Panc1 (cell line): Measurements from ENCODE around the gene DMRT2. TPM values are rescaled to one million over a fixed set of nuclear protein-coding genes. Genes with fewer than 3 reads are reported as not detected.

Experiments
- ATAC-seq: fragments of 200-7000 bp; cut with Tn5 transposase; 2 replicates; pipeline ENCODE4 v1.9.1; 2020; ENCODE audit warnings: mild to moderate bottlenecking, moderate library complexity
- BruUV-seq: library from RNA; stranded (reverse); fragments of 400-500 nt; replicated peaks from 2 replicates; lab custom pipeline; 2021; lab: Mats Ljungman, UMichigan
- CTCF ChIA-PET: fragments of 300-600 bp; sonication (Branson Sonifier 250); formaldehyde crosslinking; loops from one replicate; lab custom pipeline; 2022; ENCODE audit warnings: antibody characterized with exemption; lab: Charles Lee
- POLR2A ChIA-PET: fragments of 300-600 bp; sonication (Branson Sonifier 250); formaldehyde crosslinking; loops from one replicate; lab custom pipeline; 2022; ENCODE audit warnings: antibody characterized with exemption; lab: Charles Lee
- DNase-seq: peaks from one replicate; pipeline ENCODE4 v3.0.0-alpha.2; 2010; ENCODE audit warnings: low read depth, low spot score
- H3K27ac ChIP-seq: 2 replicates; pipeline ENCODE4 v1.5.1; 2011; ENCODE audit warnings: mild to moderate bottlenecking, low read length, inconsistent platforms
- H3K27me3 ChIP-seq: fragments of 200-500 bp; sonication (Bioruptor generic); 2 replicates; pipeline ENCODE4 v1.6.0; 2014; ENCODE audit warnings: low read length, inconsistent platforms; ENCODE audit not compliant: control insufficient read depth, insufficient read depth
- H3K36me3 ChIP-seq: fragments of 200-500 bp; sonication (Bioruptor generic); 2 replicates; pipeline ENCODE4 v1.5.1; 2014; ENCODE audit warnings: inconsistent platforms, mild to moderate bottlenecking, low read length, moderate library complexity; ENCODE audit not compliant: control insufficient read depth, insufficient read depth
- H3K4me1 ChIP-seq: 2 replicates; pipeline ENCODE4 v1.5.1; 2011; ENCODE audit warnings: inconsistent platforms, mild to moderate bottlenecking, low read length, moderate library complexity; ENCODE audit not compliant: control insufficient read depth, insufficient read depth
- H3K4me3 ChIP-seq, 2 experiments: 2 replicates each; pipeline ENCODE4 v1.5.1; 2011 to 2012; ENCODE audit warnings: low read depth in 2 of 2, low read length in 2 of 2, mild to moderate bottlenecking in 2 of 2, inconsistent platforms in 1 of 2, moderate library complexity in 1 of 2
- H3K9me3 ChIP-seq: fragments of 200-500 bp; sonication (Bioruptor generic); 2 replicates; pipeline ENCODE4 v1.5.1; 2014; ENCODE audit warnings: low read depth, mild to moderate bottlenecking, inconsistent platforms, low read length, moderate library complexity; ENCODE audit not compliant: control insufficient read depth, insufficient read depth
- CTCF ChIP-seq: fragments of 450-650 bp; IDR thresholded peaks from 2 replicates; pipeline ENCODE4 v1.5.1; 2017; ENCODE audit warnings: mild to moderate bottlenecking
- POLR2AphosphoS5 ChIP-seq: IDR thresholded peaks from 2 replicates; pipeline ENCODE4 v1.6.1; 2012; ENCODE audit warnings: mild to moderate bottlenecking, low read depth, low read length, moderate library complexity
- REST ChIP-seq, 2 experiments: IDR thresholded peaks; 2 replicates each; pipeline ENCODE4 v1.6.1; 2011 to 2012; ENCODE audit warnings: low read depth in 2 of 2, control low read depth in 1 of 2, low read length in 1 of 2, mild to moderate bottlenecking in 1 of 2, moderate library complexity in 1 of 2; ENCODE audit not compliant: insufficient read depth in 1 of 2
- SIN3A ChIP-seq: IDR thresholded peaks from 2 replicates; pipeline ENCODE4 v1.6.1; 2012; ENCODE audit warnings: low read depth, mild to moderate bottlenecking, low read length, moderate library complexity, borderline replicate concordance; ENCODE audit not compliant: insufficient read depth
- TCF7L2 ChIP-seq: IDR thresholded peaks from 2 replicates; pipeline ENCODE4 v1.6.1; 2011; ENCODE audit warnings: mild to moderate bottlenecking, low read depth, low read length, inconsistent platforms
- in situ Hi-C: cut with HindIII; loops from 2 replicates; pipeline ENCODE4 v1.10.0; 2016; ENCODE audit warnings: low sequenced_read_pairs, low pct_unique_long_range_greater_than_20kb
- intact Hi-C: fragments of 100-400 bp; cut with micrococcal nuclease; formaldehyde crosslinking; loops from one replicate; pipeline ENCODE4 v1.10.0; 2022; ENCODE audit not compliant: unreplicated experiment
- total RNA-seq: library from RNA; stranded (reverse); gene quantifications from one replicate; pipeline ENCODE4 v1.2.1, GENCODE V29; 2021; ENCODE audit not compliant: unreplicated experiment

The DMRT2 gene
- total RNA-seq, 1 experiment from 2014 or later, result not detected

- Histone ChIP-seq H3K4me3 (no peak overlapping the region), H3K27me3 (no peaks in the 10 kb centered on the region), H3K36me3 (no peaks in the 10 kb centered on the region), H3K9me3 (no peaks in the 10 kb centered on the region), H3K4me1 (no peaks in the 10 kb centered on the region), H3K27ac (no peak overlapping the region)
- POLR2A ChIA-PET, result no interaction called here
- ATAC-seq (no peak), DNase-seq (no peak)
- in situ Hi-C loops (no loop called here), intact Hi-C loops (no loop called here)
- no TSS peak for BruUV-seq
- CTCF ChIA-PET, result no interaction called here
- no peak for TF ChIP-seq CTCF
- TF ChIP-seq TCF7L2, result no peak
- no peak for TF ChIP-seq REST (IDR thresholded peaks at IDR 0.05; ENCODE audit: insufficient read depth in 1 of 2, low read depth in 2 of 2, low read length in 1 of 2)
- no peak for TF ChIP-seq SIN3A
- TF ChIP-seq POLR2AphosphoS5, result no peak
Measured at GRCh38 chr9:1071730-1072129, 21.6 kb downstream of the DMRT2 start.

GRCh38 chr9:1073497-1073896, 23.3 kb downstream of the DMRT2 start:
- Histone ChIP-seq H3K27me3 (no peaks in the 10 kb centered on the region), H3K4me1 (no peaks in the 10 kb centered on the region), H3K27ac (no peak overlapping the region), H3K36me3 (no peaks in the 10 kb centered on the region), H3K4me3 (no peak overlapping the region), H3K9me3 (no peaks in the 10 kb centered on the region)
- intact Hi-C loops, result no loop called here
- in situ Hi-C loops, result no loop called here
- ChIA-PET POLR2A (no interaction called here), CTCF (no interaction called here)
- no TSS peak for BruUV-seq
- TF ChIP-seq REST (IDR thresholded peaks at IDR 0.05; ENCODE audit: insufficient read depth in 1 of 2, low read depth in 2 of 2, low read length in 1 of 2) (no peak), CTCF (no peak), TCF7L2 (no peak), SIN3A (no peak), POLR2AphosphoS5 (no peak)
- DNase-seq, result no peak
- no peak for ATAC-seq
